8988T (cell line): ENCODE data around the gene GRAMD2B.
A peak's percentile ranks its signal among the peaks of the same experiment; 100 is the strongest.
"Not testable (repeated sequence)": the region's sequence is repeated elsewhere in the genome, so short reads cannot be mapped to it uniquely, and the experiment has no call there.

Source experiments
- DNase-seq: peaks from one replicate; pipeline ENCODE4 v3.0.0; 2011

The GRAMD2B gene

GRCh38 chr5:126422994-126423788 lies at the start of gene GRAMD2B:
Gene GRAMD2B, plus strand, starts transcription at chr5:126423409. Its CDS starts 198 bp downstream, at chr5:126423607.
- peak; percentile 51 for DNase-seq

GRCh38 chr5:126374109-126374416 lies 49.1 kb upstream of the GRAMD2B start:
- no peak for DNase-seq

GRCh38 chr5:126376443-126376842 lies 46.8 kb upstream of the GRAMD2B start:
- DNase-seq = no peak

- DNase-seq = no peak
Measured at GRCh38 chr5:126377424-126377823, 45.8 kb upstream of the GRAMD2B start.

GRCh38 chr5:126380316-126380715 lies 42.9 kb upstream of the GRAMD2B start:
- DNase-seq = not testable (repeated sequence)

- no peak for DNase-seq
Measured at GRCh38 chr5:126383246-126383645, 40.0 kb upstream of the GRAMD2B start.

GRCh38 chr5:126383776-126384175 lies 39.4 kb upstream of the GRAMD2B start:
- no peak for DNase-seq

- no peak for DNase-seq
Measured at GRCh38 chr5:126384985-126385384, 38.2 kb upstream of the GRAMD2B start.

GRCh38 chr5:126385524-126386502 lies 37.4 kb upstream of the GRAMD2B start:
- no peak for DNase-seq

- DNase-seq = no peak
Measured at GRCh38 chr5:126389179-126389578, 34.0 kb upstream of the GRAMD2B start.

- no peak for DNase-seq
Measured at GRCh38 chr5:126390051-126390450, 33.2 kb upstream of the GRAMD2B start.

GRCh38 chr5:126391386-126391785 lies 31.8 kb upstream of the GRAMD2B start:
- no peak for DNase-seq

- no peak for DNase-seq
Measured at GRCh38 chr5:126394211-126394788, 28.9 kb upstream of the GRAMD2B start.

GRCh38 chr5:126395198-126395597 lies 28.0 kb upstream of the GRAMD2B start:
- no peak for DNase-seq

- no peak for DNase-seq
Measured at GRCh38 chr5:126395605-126396004, 27.6 kb upstream of the GRAMD2B start.

GRCh38 chr5:126396721-126397120 lies 26.5 kb upstream of the GRAMD2B start:
- DNase-seq = not testable (repeated sequence)

GRCh38 chr5:126398791-126399190 lies 24.4 kb upstream of the GRAMD2B start:
- no peak for DNase-seq

GRCh38 chr5:126400621-126401251 lies 22.5 kb upstream of the GRAMD2B start:
- no peak for DNase-seq

- no peak for DNase-seq
Measured at GRCh38 chr5:126402621-126403555, 20.3 kb upstream of the GRAMD2B start.

GRCh38 chr5:126403876-126404275 lies 19.3 kb upstream of the GRAMD2B start:
- no peak for DNase-seq

GRCh38 chr5:126410623-126411022 lies 12.6 kb upstream of the GRAMD2B start:
- DNase-seq = no peak

GRCh38 chr5:126413856-126414255 lies 9.4 kb upstream of the GRAMD2B start:
- DNase-seq = no peak
